Breast epithelium (tissue), 3 donors: ENCODE measurements around the gene ACVR2B.

Source experiments
- POLR2A ChIP-seq: fragments of 450-650 bp; IDR thresholded peaks from one replicate; pipeline ENCODE4 v1.6.1; 2016; ENCODE audit warnings: antibody characterized with exemption, mild to moderate bottlenecking, moderate library complexity
- TF ChIP-seq, protein P1 (sequence below), 3 donors: fragments of 450-650 bp; IDR thresholded peaks; one replicate each; pipeline ENCODE4 v1.5.1; 2016 to 2017; ENCODE audit warnings: antibody characterized with exemption in 3 of 3, mild to moderate bottlenecking in 3 of 3, moderate library complexity in 3 of 3

DNA sequence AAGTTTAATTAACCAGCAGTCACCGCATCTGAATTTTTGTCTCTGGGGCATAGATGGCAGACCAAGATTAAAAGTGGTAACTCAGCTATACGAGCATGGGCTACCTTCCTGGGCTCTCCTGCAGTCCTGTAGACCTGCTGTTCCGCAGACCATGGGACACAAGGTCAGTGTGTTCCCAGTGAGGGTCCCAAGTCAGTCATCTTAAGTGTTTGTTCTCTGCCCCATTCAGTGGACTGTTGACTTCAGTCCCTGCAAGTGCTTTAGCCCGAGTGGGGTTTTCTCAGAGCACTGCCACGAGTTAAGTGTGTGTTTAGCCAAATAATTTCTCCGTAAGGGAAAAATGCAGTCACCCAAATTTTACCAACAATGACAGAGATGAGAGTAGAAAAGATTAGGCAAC is 37.5 kb downstream of the ACVR2B start:
- no peak for TF ChIP-seq POLR2A
- TF ChIP-seq, protein P1, sequence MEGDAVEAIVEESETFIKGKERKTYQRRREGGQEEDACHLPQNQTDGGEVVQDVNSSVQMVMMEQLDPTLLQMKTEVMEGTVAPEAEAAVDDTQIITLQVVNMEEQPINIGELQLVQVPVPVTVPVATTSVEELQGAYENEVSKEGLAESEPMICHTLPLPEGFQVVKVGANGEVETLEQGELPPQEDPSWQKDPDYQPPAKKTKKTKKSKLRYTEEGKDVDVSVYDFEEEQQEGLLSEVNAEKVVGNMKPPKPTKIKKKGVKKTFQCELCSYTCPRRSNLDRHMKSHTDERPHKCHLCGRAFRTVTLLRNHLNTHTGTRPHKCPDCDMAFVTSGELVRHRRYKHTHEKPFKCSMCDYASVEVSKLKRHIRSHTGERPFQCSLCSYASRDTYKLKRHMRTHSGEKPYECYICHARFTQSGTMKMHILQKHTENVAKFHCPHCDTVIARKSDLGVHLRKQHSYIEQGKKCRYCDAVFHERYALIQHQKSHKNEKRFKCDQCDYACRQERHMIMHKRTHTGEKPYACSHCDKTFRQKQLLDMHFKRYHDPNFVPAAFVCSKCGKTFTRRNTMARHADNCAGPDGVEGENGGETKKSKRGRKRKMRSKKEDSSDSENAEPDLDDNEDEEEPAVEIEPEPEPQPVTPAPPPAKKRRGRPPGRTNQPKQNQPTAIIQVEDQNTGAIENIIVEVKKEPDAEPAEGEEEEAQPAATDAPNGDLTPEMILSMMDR (IDR thresholded peaks at IDR 0.05) = no peak
